IMR-90 (cell line): ENCODE results near the gene NOTCH2. TPM values are rescaled to one million over a fixed set of nuclear protein-coding genes. Genes with fewer than 3 reads are reported as not detected.
"Not testable (repeated sequence)": the region's sequence is repeated elsewhere in the genome, so short reads cannot be mapped to it uniquely, and the experiment has no call there.

Experiments
- ATAC-seq: fragments of 200-7000 bp; cut with Tn5 transposase; 2 replicates; pipeline ENCODE4 v1.9.1; 2020; ENCODE audit warnings: low read depth, mild to moderate bottlenecking, moderate library complexity
- BruUV-seq: library from RNA; stranded (reverse); fragments of 400-500 nt; replicated peaks from 2 replicates; lab custom pipeline; 2021; lab: Mats Ljungman, UMichigan
- CTCF ChIA-PET: fragments of 300-600 bp; formaldehyde crosslinking; extraction: SDS; loops from one replicate; lab custom pipeline; 2021; ENCODE audit warnings: antibody characterized with exemption; lab: Yijun Ruan, JAX
- POLR2A ChIA-PET: fragments of 300-600 bp; sonication (Branson Sonifier 250); formaldehyde crosslinking; loops from one replicate; lab custom pipeline; 2022; ENCODE audit warnings: antibody characterized with exemption; ENCODE audit not compliant: unreplicated experiment; lab: Charles Lee
- DNase-seq: peaks from one replicate; pipeline ENCODE4 v3.0.0; 2013
- H2AFZ ChIP-seq: replicated peaks from 2 replicates; pipeline ENCODE3; 2013; ENCODE audit warnings: low read length, mild to moderate bottlenecking; ENCODE audit not compliant: poor library complexity
- H2AK5ac ChIP-seq: 2 replicates; pipeline ENCODE4 v1.6.1; 2013; ENCODE audit warnings: low read depth, low read length, inconsistent platforms
- H2AK9ac ChIP-seq: replicated peaks from 2 replicates; pipeline ENCODE3; 2013; ENCODE audit warnings: mild to moderate bottlenecking, low read depth, low read length, moderate library complexity; ENCODE audit not compliant: poor library complexity
- H2BK120ac ChIP-seq: 2 replicates; pipeline ENCODE4 v1.6.1; 2013; ENCODE audit warnings: low read depth, low read length, inconsistent platforms
- H2BK15ac ChIP-seq: 3 replicates; pipeline ENCODE4 v1.6.1; 2013; ENCODE audit warnings: low read depth, low read length, inconsistent platforms
- H2BK20ac ChIP-seq: 2 replicates; pipeline ENCODE4 v1.6.1; 2013; ENCODE audit warnings: low read depth, mild to moderate bottlenecking, inconsistent platforms, low read length, moderate library complexity
- H2BK5ac ChIP-seq: 2 replicates; pipeline ENCODE4 v1.6.1; 2013; ENCODE audit warnings: mild to moderate bottlenecking, low read depth, low read length, inconsistent platforms; ENCODE audit not compliant: poor library complexity, severe bottlenecking
- H3K14ac ChIP-seq: replicated peaks from 2 replicates; pipeline ENCODE4 v1.6.1; 2013; ENCODE audit warnings: low read depth, low read length, inconsistent platforms
- H3K18ac ChIP-seq: 2 replicates; pipeline ENCODE4 v1.6.1; 2013; ENCODE audit warnings: low read depth, low read length, control low read depth
- H3K23ac ChIP-seq: 2 replicates; pipeline ENCODE4 v1.6.1; 2013; ENCODE audit warnings: low read depth, low read length, inconsistent platforms
- H3K27ac ChIP-seq: 2 replicates; pipeline ENCODE4 v1.5.1; 2013; ENCODE audit warnings: mild to moderate bottlenecking, control low read depth, low read length; ENCODE audit not compliant: insufficient read depth
- H3K27me3 ChIP-seq: 2 replicates; pipeline ENCODE4 v1.6.1; 2013; ENCODE audit warnings: low read length; ENCODE audit not compliant: control insufficient read depth, insufficient read depth
- H3K36me3 ChIP-seq: 2 replicates; pipeline ENCODE4 v1.6.1; 2013; ENCODE audit warnings: low read length, mixed read lengths; ENCODE audit not compliant: control insufficient read depth, insufficient read depth
- H3K4ac ChIP-seq: 2 replicates; pipeline ENCODE4 v1.6.1; 2013; ENCODE audit warnings: low read depth, low read length, inconsistent platforms
- H3K4me1 ChIP-seq: 2 replicates; pipeline ENCODE4 v1.6.1; 2013; ENCODE audit warnings: low read length, mixed read lengths; ENCODE audit not compliant: control insufficient read depth, insufficient read depth
- H3K4me2 ChIP-seq: 2 replicates; pipeline ENCODE4 v1.6.1; 2013; ENCODE audit warnings: low read depth, mild to moderate bottlenecking, control low read depth, low read length, moderate library complexity
- H3K4me3 ChIP-seq: 2 replicates; pipeline ENCODE4 v1.5.1; 2013; ENCODE audit warnings: low read depth, mild to moderate bottlenecking, control low read depth, low read length, moderate library complexity; ENCODE audit not compliant: insufficient read depth
- H3K56ac ChIP-seq: 2 replicates; pipeline ENCODE4 v1.6.1; 2013; ENCODE audit warnings: low read length, inconsistent platforms; ENCODE audit not compliant: insufficient read depth; ENCODE audit errors: extremely low read depth
- H3K79me1 ChIP-seq, 2 experiments: 2 replicates each; pipeline ENCODE4 v1.6.1; 2013; ENCODE audit warnings: low read length in 2 of 2, inconsistent platforms in 1 of 2, low read depth in 1 of 2
- H3K9ac ChIP-seq: 2 replicates; pipeline ENCODE4 v1.6.1; 2013; ENCODE audit warnings: low read depth, low read length, control low read depth
- H3K9me1 ChIP-seq: 2 replicates; pipeline ENCODE4 v1.6.1; 2013; ENCODE audit warnings: low read length, inconsistent platforms; ENCODE audit not compliant: insufficient read depth
- H3K9me3 ChIP-seq: 2 replicates; pipeline ENCODE4 v1.6.1; 2013; ENCODE audit warnings: low read length; ENCODE audit not compliant: control insufficient read depth, insufficient read depth
- H4K20me1 ChIP-seq: 2 replicates; pipeline ENCODE4 v1.6.1; 2013; ENCODE audit warnings: low read length, inconsistent platforms; ENCODE audit not compliant: insufficient read depth
- H4K5ac ChIP-seq: 2 replicates; pipeline ENCODE4 v1.6.1; 2013; ENCODE audit warnings: mild to moderate bottlenecking, low read depth, low read length, control low read depth
- H4K8ac ChIP-seq, 2 experiments: 2 replicates each; pipeline ENCODE4 v1.6.1; 2013; ENCODE audit warnings: low read depth in 2 of 2, low read length in 2 of 2, control low read depth in 1 of 2, inconsistent platforms in 1 of 2
- H4K91ac ChIP-seq: 2 replicates; pipeline ENCODE4 v1.6.1; 2013; ENCODE audit warnings: low read depth, low read length, inconsistent platforms; ENCODE audit not compliant: insufficient read depth
- WGBS, 2 experiments: methylation state at CpG; one replicate each; pipeline versions ENCODE4 v1.1.5 to v1.1.7; 2013; ENCODE audit warnings: missing lambda C conversion rate in 2 of 2; ENCODE audit not compliant: insufficient read length in 1 of 2; ENCODE audit errors: extremely low coverage in 2 of 2; 5-methylcytosine and 5-hydroxymethylcytosine counted together
- dilution Hi-C: fragments of 300-500 bp; cut with HindIII; formaldehyde crosslinking; loops from one replicate; pipeline ENCODE4 v1.14.3; 2018; ENCODE audit warnings: low sequenced_read_pairs; ENCODE audit not compliant: unreplicated experiment
- in situ Hi-C: fragments of 300-500 bp; cut with MboI; formaldehyde crosslinking; loops from 3 replicates; pipeline ENCODE4 v1.14.3; 2019; ENCODE audit warnings: low sequenced_read_pairs, inconsistent platforms, mixed read lengths
- intact Hi-C: fragments of 100-400 bp; cut with micrococcal nuclease; formaldehyde crosslinking; loops from 2 replicates; pipeline ENCODE4 v1.10.0; 2022
- polyA plus RNA-seq, 3 experiments: library from polyadenylated mRNA; depleted of rRNA; stranded (reverse); fragments of >200 nt; gene quantifications; 2 replicates each; pipeline ENCODE4 v1.2.3, GENCODE V29; 2012; ENCODE audit warnings: low replicate concordance in 1 of 3
- total RNA-seq: library from RNA; depleted of rRNA; stranded (reverse); fragments of >200 nt; gene quantifications from 2 replicates; pipeline ENCODE4 v1.2.3, GENCODE V29; 2012

The NOTCH2 gene
- total and polyA plus RNA-seq, 2 of the 4 experiments (the other 2 are of a cell fraction) = 40.4 to 131 TPM

- in situ Hi-C loops, ATAC-seq, H3K14ac ChIP-seq, H3K23ac ChIP-seq, H4K8ac ChIP-seq, H3K4me2 ChIP-seq, H2AFZ ChIP-seq, H2BK120ac ChIP-seq, BruUV-seq, H2BK15ac ChIP-seq, H3K79me1 ChIP-seq, H3K56ac ChIP-seq, H3K27me3 ChIP-seq, H3K4me3 ChIP-seq, POLR2A ChIA-PET, H3K27ac ChIP-seq, H2BK20ac ChIP-seq, H4K91ac ChIP-seq, H2AK9ac ChIP-seq, H3K9ac ChIP-seq, intact Hi-C loops, H3K9me3 ChIP-seq, H2BK5ac ChIP-seq, DNase-seq, H3K4me1 ChIP-seq, H3K4ac ChIP-seq, H3K18ac ChIP-seq, H4K5ac ChIP-seq, H2AK5ac ChIP-seq, dilution Hi-C loops, H3K9me1 ChIP-seq, H4K20me1 ChIP-seq, H3K36me3 ChIP-seq, CTCF ChIA-PET: not testable (repeated sequence)
- WGBS, 2 experiments = no CpG with 5 or more reads among the region's 1 CpG
Observed at GRCh38 chr1:120100590-120100989, 31.1 kb upstream of the NOTCH2 start.

GRCh38 chr1:120098986-120099759, 29.7 kb upstream of the NOTCH2 start:
- H3K56ac ChIP-seq, CTCF ChIA-PET, dilution Hi-C loops, H3K4me1 ChIP-seq, intact Hi-C loops, H3K23ac ChIP-seq, H2AK9ac ChIP-seq, DNase-seq, H3K9me3 ChIP-seq, in situ Hi-C loops, H4K20me1 ChIP-seq, H2BK5ac ChIP-seq, H3K27ac ChIP-seq, H2BK120ac ChIP-seq, H2BK20ac ChIP-seq, H3K79me1 ChIP-seq, ATAC-seq, H2AK5ac ChIP-seq, H3K36me3 ChIP-seq, H4K8ac ChIP-seq, H2AFZ ChIP-seq, H3K27me3 ChIP-seq, H4K91ac ChIP-seq, H3K4me2 ChIP-seq, H3K14ac ChIP-seq, H3K4ac ChIP-seq, POLR2A ChIA-PET, H3K9ac ChIP-seq, H4K5ac ChIP-seq, H3K4me3 ChIP-seq, H2BK15ac ChIP-seq, BruUV-seq, H3K9me1 ChIP-seq, H3K18ac ChIP-seq: not testable (repeated sequence)
- WGBS, 2 experiments = no CpG with 5 or more reads among the region's 6 CpGs
